Fibroblast of skin of scalp (primary cell): ENCODE results near the gene CFAP57.

Source experiments
- DNase-seq: peaks from one replicate; pipeline ENCODE4 v3.0.0-alpha.2; 2013

Gene CFAP57

DNA sequence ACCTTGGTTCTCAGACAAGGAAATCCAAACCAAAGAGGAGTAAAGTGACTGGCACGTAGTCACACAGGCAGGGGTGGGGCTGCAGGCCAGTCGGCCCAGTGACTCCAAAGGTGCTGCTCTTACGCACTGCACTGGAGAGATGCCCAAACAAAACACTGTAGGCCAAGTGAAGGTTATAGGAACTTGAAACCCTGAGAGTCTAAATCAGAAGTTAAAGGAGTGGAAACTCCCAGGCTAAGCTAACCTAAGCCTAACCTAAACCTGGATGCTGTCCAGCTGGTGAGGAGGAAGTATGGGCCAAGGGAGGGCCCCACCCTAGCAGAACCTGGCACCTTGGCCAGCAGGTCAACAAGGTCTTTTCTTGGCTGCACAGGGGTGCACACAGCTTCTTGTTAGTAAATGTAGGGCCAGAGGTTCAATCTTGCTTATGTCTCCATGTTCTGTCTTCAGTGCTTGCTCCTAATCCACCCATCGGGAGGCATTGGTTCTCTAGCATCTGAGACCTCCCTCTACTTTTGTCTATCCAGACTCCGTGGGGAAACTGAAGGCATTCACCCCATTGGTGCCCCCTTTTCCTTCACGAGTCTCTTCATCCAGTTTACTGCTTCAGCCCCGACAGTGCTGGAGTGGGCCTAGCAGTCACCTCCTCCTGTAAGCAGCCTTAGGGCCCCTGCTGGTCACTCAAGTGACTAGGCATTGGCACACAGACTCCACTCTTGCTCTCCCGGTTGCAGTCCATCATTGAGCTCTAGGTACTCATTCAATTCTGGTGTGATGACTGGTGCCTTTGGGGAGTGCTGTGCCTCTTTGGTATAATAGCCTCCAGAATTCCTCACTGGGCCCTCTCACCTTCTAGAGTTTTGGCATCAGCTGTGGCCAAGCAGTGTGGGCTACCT lies 84.8 kb downstream of the CFAP57 start:
- no peak for DNase-seq

DNA sequence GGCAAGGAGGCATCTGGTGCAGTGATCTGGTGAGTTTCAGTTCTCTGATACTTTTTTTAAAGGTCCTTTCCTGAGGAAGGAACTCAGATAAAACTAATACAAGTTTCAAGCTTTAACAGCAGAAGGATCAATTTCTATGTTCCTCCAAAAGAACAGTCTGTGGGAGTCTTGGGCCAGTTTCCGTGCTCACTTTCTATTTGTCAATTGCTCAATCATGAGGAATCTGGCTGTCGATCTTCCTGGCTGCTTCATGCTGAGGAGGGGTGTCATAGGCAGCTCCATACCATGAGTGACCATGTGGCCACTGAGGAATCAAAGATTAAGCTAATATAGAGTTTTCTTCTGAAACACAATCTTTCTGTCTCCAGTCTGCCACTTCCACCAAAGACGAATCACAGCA lies 86.2 kb downstream of the CFAP57 start:
- no peak for DNase-seq

DNA sequence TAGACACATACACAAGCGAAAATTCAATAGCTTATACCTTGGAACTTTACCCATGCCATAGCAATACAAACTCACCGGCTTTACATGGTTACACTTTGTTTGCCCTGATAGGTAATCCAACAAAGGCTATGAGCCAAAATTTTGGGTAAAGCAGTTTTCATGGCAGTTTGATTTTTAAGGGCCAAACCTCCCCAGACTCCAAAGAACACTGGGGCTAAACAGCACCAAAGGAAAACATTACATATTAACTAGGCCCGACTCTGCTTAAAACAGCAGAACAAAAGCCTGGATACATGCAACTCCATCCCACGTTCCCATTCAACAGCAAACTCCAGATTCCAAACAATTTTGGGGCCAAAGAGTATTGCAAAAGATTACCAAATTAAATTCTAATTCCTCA lies 93.3 kb downstream of the CFAP57 start:
- DNase-seq = no peak

DNA sequence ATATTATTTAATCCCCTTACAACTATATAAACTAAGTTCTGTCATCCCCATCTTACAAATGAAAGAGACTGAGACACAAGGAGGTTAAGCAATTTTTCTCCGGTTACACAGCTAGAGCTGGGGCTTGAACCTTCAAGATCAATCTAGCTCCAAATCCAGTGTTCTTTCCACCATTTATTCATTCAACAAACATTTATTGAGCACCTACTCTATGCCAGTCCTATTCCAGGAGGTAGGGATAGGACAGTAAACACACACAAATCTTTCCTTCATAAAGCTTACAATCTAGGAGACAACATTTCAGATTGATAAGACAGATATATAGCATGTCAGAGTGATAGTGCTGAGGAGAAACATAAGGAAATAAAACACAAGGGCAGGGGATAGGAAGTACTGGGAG lies 94.8 kb downstream of the CFAP57 start:
- DNase-seq = no peak

DNA sequence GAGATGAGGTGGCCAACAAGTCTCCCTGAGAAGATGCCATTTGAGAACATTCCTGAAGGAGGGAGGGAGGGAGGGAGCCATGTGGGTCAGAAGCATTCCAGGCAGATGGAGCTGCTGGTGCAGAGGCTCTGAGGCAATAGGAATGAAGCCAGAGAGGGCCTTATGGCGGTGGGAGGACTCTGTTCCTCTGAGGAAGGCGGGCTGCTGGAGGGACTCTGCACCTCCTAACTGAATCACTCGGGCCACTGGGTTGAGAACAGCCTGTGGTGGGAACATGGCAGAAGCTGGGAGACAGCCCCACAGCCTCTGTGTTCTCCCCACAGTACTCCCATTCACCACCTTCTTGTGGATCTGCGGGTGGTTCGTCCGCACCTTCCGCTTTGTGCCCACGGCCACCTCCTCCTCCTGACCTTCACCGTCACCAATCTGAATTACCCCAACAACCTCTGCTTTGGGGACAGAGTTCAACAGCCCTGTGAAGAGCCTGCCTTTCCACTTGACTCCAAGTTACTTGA lies 95.2 kb downstream of the CFAP57 start:
- peak; percentile 74 for DNase-seq

DNA sequence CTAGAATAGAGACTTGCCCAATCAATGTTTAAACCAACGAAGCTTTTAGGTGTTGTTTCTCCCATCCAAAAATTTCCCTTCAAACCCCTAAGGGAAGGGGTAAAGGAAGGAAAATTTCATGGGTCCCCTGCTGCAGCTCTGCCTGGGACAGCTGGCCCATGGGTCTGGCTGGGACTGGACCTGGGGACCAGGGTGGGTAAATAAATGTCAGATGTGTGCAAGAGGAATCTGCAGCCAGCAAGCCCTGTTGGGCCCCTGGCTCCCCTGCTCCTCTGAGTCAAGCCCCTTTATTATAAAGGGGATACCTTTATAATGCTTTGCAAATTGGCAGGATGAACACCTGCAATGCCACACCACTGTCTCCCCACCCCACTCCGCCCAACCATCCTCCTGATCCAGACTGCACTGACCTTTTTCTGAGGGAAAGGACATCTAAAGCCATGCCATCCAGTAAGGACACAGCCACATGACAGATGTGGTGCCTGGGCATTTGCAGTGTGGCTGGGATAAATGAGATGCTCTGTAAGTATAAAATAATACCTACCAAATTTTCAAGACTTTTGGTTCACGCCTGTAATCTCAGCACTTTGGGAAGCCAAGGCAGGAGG lies 95.8 kb downstream of the CFAP57 start:
- DNase-seq = no peak

DNA sequence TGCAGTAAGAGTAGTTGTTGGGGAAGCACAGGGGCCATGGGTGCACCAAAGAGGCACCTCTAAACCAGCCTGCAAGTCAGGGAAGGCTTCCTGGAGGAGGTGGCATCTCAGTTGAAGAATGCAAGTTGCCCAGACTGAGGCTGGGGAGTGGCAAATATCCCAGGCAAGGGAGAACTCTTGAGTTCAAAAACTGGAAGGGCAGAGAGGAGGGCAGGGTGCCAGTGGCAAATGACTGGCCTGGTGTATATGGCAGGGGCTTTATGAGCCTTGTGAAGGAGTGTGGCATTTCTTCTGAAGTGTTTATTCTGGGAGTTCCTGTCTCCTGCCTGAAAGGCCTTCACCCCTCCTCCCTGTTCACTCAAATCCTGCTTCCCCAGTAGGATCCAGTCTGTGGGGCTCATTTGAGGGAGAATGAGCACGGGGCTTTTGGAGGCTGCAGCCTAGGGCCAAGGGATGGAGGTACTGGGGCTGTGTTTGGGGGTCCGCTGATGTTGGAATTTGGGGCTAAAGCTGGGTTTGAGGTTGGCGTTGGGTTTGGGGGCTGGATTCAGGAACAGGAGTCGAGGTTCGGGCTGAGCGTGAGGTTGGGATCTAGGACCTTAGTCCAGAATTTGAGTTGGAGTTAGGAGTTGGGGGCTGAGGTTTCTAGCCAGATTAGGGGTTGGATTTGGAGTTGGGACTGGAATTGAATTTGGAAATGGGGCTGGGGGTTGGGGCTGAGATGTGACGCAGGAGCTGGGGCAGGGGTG lies 97.7 kb downstream of the CFAP57 start, which contains the start of gene TMEM125:
Gene TMEM125, plus strand, starts transcription at position 357 of the 749 bp plus-strand sequence. CDS start 2,740 bp downstream, outside the sequence.
- no peak for DNase-seq

DNA sequence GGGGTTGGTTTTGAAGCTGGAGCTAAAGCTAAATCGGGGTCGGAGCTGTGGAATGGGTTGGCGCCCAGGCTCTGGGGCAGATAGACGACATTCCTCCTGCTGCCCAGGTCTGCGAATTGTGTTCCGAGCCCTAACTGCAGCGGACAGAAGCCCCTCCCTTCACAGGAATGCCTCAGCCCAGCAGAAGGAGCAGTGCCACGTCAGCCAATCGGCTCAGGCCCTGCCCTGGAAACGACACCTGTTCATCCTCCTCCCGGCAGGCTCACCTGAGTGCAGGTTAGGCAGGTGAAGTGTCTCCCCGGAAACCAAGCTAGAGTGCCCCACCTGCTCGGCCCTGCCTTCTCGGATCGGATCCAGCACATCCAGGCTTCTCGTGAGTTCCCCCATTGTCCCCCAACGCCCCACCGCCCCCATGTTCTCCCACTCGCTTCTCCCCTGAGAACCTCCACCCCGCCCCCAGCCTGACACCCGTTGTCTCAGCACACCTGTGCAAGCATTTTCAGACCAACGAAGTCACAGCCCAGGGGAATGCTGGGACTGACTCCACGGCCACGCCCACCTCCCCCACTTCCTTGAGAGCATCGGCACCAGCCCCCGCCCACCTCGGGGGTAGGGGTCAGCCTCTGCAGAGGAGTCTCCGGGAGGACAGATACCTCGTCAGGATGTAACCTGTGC lies 98.4 kb downstream of the CFAP57 start:
- DNase-seq = no peak

DNA sequence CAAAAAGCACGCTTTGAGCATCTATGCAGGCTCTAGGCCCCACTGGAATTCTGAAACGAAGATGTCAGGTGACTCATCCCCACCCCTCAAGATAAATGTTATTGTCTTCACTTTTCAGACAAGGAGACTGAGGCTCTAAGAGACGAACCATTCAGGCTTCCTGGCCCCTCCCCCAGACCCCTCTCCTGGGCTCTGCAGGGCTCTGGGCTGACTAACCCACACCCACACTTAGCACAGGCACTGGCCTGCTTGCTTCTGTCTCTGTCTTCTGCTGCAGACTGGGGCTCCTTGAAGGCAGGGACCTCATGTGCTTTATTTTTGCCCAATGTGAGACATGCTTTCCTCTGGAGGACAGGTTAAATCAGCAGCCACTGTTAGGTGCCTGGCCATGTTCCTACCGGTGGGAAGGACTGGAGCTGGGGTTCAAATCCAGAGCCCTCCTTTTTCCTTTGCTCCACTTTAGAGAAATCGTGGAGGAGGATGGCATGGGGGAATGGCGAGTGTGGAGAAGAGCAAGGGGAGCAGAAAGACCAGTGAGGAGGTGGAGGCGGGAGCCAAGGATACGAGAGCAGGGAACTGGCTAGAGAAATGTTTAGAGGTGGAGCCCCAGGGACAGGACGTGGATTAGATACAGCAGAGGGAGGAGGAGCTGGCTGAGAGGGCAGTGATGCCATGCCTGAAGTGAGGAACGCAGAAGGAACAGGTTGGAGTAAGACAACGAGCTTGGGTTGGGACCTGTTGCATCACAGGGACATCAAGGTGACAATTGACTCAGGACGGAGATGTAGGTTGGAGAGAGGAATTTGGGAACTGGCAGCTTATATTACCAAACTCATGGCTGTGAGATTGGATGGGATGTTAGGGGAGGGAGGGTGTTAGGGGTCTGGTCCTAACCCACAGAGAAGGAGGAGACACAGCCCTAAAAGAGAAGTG lies 99.3 kb downstream of the CFAP57 start:
- no peak for DNase-seq

DNA sequence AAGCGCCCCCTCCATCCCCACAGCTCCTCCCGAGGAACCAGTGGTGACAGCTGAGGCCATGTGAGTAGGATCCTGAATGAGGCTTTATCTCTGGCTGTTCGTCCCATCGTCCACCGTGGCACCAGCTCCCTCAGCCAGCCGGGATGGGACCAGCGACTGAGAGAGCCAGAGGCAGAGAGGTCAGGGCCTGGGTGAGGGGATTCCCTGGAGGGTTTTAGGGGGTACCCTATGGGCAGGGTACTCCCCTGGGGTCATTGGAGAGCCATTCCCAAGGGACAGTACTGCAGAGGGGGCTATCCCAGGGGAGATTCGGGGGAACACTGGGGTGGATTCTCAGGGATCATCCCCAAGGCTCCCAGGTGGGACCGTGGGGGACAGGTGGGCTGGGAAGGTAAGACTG lies 100.0 kb downstream of the CFAP57 start:
- no peak for DNase-seq

DNA sequence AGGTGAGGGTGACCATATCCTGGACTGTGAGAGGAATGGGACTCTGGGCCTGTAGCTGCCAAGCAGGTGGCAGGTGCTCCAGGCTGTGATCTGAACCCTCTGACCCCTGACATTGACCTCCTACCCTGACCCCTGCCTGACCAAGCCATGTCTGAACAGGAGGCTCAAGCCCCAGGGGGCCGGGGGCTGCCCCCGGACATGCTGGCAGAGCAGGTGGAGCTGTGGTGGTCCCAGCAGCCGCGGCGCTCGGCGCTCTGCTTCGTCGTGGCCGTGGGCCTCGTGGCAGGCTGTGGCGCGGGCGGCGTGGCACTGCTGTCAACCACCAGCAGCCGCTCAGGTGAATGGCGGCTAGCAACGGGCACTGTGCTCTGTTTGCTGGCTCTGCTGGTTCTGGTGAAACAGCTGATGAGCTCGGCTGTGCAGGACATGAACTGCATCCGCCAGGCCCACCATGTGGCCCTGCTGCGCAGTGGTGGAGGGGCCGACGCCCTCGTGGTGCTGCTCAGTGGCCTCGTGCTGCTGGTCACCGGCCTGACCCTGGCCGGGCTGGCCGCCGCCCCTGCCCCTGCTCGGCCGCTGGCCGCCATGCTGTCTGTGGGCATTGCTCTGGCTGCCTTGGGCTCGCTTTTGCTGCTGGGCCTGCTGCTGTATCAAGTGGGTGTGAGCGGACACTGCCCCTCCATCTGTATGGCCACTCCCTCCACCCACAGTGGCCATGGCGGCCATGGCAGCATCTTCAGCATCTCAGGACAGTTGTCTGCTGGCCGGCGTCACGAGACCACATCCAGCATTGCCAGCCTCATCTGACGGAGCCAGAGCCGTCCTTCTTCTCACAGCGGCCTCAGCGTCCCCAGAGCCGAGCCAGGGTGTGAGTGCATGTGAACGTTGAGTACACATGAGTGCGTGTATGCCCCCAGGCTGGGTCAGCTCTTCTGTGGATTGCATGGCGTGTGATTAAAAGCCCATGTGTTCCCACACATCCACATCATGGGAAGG lies 100.7 kb downstream of the CFAP57 start:
- no peak for DNase-seq

DNA sequence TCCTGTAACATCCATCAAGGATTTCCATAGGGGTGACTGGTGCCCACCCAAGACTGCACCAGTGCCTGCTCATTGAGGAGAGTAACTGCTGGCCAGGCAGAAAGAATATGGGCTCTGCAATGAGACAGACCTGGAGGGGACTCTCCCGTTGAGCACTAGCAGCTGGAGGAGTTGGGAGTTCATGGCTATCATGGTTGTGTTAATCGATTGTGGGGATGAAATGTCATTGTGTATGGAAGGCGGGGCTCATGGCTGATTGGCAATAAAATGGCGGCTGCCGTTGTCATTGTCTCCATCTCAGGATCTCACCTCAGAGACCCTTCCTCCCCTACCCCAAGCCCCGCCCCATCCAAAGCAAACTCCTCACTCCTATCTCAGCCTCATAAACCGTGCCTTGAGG lies 101.6 kb downstream of the CFAP57 start:
- DNase-seq = no peak

DNA sequence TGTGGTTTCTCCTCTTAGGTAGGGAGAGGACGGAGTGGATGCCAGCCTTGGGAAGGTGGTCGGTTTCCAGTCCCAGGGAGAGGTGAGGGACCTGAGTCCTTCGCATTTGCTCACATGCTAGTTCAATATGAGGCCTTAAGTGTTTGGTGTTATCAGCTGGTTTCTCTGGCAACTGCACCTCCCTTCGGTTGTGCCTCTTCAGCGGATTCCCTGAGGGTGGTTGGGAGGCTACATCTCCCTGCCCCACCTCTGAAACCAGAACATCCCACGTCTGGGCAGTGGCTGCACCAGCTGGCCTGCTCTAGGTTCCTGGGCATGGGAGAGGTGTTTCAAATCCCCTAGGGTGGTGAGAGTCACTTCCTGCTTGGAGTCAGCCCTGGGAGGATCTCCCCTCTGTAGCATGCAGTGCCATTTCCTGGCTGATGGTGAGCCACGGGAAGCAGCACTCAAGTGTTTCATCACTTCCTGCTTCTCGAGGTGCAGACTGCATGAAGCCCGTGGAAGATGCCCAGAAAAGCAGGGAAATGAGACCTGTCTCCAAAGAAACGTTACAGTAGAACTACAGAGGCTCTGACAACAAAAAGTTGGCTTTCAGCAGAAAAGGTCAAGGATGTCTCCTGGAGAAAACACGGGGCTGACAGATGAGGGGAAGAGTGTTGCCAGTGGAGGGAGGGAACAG lies 102.1 kb downstream of the CFAP57 start:
- DNase-seq = peak; percentile 65

DNA sequence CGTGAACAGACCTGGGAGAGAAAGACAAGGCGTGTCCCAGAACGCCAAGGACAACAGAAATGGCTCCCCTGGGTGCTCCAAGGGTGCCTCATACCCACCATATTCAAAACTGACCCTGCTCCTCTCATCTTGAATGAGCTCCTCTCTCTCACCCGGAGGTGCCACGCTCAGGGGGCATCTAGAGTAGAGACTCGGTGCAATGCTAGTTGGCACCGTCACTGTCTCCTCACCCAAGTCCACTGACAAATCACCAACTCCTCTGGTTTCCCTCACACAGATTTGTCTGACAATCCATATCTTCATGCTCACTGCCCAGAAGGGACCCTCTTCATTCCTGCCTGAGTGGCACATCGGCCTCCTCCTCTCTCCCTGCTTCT lies 102.7 kb downstream of the CFAP57 start:
- DNase-seq = no peak

DNA sequence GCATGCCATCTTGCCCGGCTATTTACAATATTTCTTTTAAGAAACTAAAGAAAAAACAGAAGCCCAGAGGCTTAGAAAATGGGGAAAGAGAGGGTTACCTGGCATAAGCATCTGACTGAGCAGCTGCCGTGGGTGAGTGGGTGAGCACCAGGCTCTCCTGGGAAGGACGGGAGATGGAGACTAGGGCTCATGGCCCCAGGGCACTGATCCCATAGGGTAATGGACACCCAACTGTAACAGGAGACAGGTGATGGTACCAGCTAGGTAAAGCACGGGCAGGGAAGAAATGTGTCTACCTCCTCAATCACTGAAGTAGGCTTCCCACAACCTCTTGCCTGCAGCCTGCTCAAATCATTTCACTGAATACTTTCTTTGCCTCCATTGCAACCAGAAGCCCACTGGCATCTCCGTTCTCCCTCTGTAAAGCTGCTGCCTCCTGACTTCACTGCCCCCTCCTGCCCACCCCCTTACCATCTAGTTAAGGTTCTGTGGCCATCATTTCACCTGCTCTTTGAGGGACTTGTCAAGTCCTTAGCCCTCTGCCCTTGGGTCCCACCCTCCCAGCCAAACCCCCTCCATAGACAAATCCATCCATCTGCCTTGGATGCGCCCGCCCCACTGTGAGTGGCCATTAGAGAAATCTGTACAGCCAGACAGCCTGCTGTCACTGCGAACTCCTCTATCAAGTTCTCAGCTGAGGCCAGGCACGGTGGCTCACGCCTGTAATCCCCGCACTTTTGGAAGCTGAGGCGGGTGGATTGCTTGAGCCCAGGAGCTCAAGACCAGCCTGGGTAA lies 103.9 kb downstream of the CFAP57 start:
- no peak for DNase-seq

DNA sequence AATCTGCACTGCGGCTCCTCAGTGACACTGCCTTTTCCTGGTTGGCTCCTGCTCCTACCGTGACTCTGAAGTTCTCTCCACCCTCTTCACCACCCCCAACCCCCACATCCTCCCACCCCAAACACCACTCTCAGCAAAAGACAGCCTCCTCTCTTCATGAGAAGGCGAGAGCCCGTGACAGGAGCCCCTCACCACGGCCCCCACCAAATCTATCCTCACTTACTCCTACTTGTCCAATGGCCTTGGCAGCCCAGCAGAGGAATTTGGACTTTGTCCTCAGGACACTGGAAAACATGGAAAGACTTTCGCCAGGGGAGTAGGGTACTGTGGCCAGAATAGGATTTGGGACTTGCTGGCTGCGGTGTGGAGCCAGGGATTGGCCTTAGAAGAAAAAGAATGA lies 104.5 kb downstream of the CFAP57 start:
- no peak for DNase-seq

DNA sequence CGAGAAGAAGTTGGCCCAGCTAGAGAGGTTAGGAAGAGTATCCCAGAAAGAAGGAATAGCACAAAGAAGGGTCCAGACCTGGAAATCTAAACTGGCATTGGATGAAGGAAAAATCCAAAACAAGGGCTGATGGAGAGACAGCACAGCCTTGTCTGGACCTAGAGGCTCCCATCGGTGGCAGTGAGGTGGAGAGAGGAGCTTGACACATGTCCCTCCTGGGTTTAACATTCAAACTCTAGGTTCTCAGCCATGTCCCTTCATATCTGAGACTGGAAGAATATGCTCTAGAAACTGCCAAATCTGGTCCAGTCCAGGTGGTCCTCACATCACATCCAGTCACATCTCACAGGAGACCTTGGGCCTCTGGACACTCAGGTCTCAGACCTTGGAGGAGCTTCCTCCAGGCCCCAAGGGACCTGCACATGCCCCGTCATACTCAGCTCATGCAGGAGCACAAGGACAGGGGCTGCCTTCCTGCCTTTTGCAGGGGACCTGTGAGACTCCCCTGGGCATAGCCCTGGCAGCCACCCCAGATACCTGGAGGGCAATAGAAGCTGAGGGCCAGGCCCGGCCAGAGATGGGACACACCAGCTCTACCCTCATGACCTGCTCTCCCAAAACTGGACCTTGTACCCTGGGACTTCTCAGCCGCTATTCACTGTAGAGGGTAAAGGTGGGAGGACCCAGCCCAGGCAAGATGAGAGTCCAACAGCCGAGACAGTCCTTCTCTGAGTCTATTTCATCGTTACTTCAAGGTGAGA lies 105.2 kb downstream of the CFAP57 start:
- DNase-seq = no peak

DNA sequence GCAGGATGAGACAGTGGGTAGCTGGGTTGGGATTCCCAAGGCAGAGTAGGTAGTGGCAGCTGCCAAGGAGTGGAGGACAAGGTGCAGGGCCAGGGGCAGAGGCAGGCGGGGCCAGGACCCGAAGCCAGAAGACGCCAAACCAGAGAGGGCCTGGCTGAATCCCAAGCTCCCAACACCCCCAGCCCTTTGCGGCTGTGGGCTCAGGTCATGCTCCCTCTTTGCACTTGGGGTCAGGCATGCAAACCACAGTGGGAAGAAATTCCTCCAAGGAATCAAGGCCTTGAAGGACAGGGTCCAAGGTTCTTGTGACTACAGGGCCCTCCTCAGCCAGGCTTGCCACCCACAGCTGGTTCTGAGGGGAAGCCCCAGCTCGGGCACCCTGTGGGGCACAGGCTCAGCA lies 107.0 kb downstream of the CFAP57 start:
- no peak for DNase-seq
